ENCODE measurements around the gene RPS6KB2. TPM values are rescaled to one million over a fixed set of nuclear protein-coding genes. Genes with fewer than 3 reads are reported as not detected.

The RPS6KB2 gene
- 71.7 and 98.8 TPM in 2 replicates for total RNA-seq (2014; rRNA removed; shearing (Covaris generic))

DNA sequence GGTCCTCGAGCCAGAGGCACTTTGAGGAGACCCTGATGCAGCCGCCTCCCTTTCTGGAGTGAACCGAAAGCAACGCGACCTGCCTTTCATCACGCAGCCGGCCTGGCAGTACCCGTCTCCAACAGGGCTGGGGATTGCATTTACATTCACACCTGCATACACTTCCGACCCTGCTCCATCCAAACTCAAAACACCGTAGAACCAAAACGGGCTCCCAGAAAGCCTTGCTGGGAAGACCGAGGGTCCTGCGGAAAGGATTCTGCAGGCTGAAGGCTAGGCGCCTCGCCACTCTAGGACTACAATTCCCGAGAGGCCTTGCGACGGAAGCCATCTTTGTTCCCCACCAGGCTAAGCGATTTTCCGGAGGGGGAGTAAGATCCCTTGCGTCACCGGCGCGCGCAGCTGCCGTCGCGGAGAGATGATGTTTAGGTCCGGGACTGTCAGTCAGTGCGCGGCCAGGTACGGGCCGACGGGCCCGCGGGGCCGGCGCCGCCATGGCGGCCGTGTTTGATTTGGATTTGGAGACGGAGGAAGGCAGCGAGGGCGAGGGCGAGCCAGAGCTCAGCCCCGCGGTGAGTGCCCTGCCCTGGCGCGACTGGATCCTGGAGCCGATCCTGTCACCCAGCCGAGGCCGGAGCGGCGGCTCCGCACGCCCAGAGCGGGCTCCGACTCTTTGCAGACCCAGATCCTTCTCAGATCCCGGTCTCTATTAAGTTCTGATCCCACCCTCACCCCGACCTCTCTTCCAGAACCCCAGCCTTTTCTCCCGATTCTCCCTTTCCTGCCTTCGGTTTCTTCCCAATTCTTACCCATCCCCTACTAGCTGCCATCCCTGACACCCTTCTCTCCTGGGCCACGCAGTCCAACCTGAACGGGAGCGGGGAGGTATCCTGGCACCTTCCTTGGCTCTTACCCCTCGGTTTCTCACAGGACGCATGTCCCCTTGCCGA lies at the start of gene RPS6KB2:
RPS6KB2 (plus strand) TSS at position 443 of the 950 bp plus-strand sequence; CDS start at position 495, 52 bp downstream.

DNA sequence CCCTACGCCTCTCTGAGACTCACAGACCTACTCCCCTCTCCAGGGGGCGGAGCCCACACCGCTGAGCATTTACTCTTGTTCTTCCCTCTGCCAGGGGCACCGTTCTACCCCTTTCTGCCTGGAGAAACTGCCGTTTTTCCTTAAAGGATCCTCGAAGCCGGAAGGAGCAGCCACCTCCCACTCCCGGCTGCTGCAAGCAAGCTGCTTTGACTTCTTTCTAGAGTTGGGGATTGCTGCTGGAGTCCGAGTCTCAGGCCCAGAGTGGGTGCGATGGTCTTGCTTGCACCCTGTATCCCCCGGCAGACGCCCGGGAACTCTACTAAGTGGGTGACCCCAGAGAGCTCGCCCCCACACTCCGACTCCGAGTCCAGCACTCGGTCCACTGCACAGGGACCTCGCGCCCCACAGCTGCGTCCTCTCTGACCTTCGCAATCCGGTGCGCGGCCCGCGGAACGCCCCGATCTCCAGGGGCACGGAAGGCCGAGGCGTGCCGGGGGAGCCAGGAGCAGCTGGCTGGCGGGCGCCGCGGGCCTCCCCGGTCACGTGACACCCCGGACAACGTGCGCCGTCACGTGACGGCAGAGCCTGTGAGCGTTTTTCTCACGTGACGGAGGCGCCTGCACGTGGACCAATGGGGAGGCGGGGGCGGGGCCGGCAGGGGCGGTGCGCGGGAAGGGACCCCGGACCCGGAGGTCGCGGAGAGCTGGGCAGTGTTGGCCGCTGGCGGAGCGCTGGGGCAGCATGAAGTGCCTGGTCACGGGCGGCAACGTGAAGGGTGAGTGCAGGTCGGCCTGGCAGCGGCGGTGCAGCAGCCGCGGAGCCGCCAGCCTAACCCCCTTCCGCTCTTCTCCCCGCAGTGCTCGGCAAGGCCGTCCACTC lies 36.8 kb upstream of the RPS6KB2 start, which contains the start of gene RAD9A:
RAD9A (plus strand) TSS at position 683 of the 879 bp plus-strand sequence; CDS start at position 742, 59 bp downstream.

GRCh38 chr11:67401495-67402191 lies 26.7 kb upstream of the RPS6KB2 start, which contains the start of gene PPP1CA:
Gene PPP1CA (minus strand): TSS chr11:67401858. CDS start chr11:67401782, 76 bp downstream.

DNA sequence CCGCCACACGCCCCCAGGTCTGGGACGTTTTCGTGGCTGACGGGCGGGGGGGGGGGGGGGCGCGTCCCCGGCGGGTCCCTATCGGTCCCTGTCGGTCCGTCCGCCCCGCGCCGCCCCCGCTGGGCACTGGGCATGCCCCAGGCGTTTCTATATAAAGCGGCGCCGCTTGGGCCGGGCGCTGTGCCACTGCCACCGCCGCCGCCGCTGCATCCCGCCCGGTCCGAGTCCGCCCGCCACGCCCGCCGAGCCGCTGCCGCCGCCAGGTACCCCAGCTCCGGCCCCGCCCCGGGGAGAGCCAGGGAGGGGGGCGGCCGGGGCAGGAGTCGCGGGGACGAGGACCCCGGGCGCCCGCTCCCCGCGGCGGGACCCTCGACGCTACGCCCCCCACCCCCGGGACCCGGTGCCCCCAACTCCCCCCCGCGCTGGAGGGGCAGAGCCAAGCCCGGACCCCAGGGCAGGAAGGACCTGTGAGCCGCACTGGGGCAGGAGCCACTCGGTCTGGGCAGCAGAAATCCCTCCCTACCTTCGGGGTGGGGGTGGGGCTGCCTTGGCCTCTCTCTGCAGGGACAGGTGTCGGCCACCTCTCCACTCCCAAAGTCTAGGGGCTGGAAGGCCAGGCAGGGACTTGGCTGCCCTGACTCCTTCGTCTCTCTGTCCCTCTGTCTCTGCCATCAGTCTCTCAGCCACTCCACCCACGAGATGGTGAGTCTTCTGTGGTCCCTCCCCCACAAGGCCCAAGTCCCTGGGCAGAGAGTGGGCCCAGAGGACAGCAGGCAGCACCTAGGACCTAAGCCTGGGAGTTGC lies 12.6 kb upstream of the RPS6KB2 start, which contains the start of gene CARNS1:
CARNS1 (plus strand) TSS at position 178 of the 804 bp plus-strand sequence; CDS start at position 700, 522 bp downstream.

GRCh38 chr11:67437082-67437808 lies 9.0 kb downstream of the RPS6KB2 start, which contains the start of gene PTPRCAP:
Gene PTPRCAP (minus strand): TSS chr11:67437682. CDS start chr11:67437619, 63 bp downstream.

GRCh38 chr11:67452141-67452952 lies 24.1 kb downstream of the RPS6KB2 start, which contains the start of gene GPR152:
Gene GPR152 (minus strand): TSS chr11:67452729. CDS start chr11:67452724, 5 bp downstream.

DNA sequence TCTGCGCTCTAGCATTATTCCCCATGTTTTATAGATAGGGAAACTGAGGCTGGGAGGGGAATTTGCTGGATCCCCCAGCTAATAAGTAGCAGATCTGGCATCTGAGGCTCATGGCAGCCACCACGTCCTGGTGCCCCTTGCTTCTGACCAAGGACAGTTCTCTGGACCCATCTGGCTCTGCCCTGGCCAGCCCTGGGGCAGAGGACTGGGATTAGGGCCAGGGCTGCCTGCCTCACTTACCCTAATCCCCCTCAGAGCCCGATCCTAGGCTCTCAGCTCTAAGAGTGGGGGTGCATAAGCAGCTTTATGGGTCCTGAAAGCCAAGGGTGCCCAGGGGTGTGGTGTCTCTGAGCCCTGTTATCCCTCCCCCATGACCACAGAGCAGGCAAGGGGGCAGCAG lies 26.8 kb downstream of the RPS6KB2 start, which contains the start of gene CABP4:
CABP4 (plus strand) TSS at position 301 of the 400 bp plus-strand sequence; CDS start at position 371, 70 bp downstream.

DNA sequence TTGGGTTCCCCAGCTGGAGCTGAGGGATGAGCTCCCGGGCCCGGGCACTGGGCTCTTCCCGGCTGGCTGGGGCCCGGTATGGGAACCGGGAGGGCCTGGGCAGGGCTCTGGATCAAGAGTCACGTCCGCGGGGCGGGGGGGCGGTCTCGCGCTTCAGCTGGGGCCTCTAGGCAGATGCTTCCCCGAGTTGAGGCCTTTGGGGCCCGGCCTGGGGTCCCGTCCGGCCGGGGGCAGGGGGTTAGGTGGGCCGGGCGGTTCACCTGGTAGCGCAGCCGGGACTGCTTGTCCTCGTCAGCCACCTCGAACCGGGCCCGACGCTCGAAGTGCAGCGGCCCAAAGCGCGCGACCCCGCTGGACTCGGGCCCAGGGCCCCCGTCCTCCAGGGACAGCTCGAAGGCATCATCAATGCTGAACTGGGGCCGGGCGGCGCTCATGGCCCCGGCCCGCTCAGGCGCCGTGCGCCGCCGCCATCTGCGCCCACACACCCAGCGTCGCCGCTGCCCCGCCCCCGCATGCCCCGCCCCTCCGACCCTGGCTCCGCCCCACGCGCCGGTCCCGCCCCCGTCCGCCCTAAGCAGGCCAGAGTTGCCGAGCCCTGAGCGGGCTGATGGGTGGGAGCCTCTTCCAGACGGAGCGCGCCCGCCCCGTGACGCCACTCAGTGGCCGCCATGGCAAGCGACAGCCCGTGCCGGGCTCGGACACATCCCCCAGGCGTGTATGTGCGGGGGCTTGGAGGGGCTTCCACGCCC lies 40.6 kb downstream of the RPS6KB2 start, which contains the start of gene TMEM134:
TMEM134 (minus strand) TSS at position 493 of the 749 bp plus-strand sequence; CDS start at position 434, 59 bp downstream.

DNA sequence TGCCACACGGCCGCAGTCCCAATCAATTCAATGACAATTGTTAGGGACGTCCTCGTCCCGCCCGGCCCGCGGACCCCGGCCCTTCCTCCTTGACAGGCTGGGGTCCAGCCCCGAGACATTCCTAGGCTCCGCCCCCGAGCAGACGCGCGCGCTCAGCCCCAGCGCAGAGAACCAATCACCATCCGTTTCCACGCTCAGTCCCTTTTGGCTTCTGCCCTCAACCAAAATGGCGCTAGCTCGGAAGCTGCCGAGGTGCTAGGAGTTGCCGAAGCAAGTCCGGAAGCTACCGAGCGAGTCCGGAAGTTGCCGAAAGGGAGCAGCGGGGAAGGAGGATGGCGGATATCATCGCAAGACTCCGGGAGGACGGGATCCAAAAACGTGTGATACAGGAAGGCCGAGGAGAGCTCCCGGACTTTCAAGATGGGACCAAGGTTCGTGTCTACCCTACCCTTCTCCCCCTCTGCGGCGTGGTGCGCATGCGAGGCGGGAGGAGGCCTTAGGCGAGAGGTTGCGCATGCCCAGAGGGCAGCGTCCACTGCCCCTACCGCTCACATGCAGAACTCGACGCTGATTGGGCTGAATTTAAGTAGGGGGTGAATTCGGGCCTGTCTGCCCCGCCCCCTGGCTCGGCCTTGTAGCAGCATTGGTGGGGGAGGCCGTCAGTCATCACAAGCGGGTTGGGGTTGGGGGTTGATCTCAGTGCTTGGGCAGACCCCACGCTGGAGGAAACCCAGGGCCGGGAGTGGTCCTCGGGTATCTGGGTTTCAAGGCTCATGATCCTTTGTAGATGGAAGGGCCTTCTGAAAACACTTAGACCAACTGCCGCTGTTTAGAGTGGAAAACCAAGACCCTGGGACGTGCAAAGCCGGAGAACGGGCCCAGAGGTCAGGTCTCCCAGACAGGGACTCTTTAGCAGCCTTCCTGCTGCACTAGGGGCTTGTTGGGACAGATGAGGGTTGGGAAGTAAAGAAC lies 54.8 kb downstream of the RPS6KB2 start, which contains the start of gene AIP:
AIP (plus strand) TSS at position 200 of the 972 bp plus-strand sequence; CDS start at position 333, 133 bp downstream.

Small RNA genes within 50 kb of the gene (small RNA-seq; reads per million reads assigned to genes)
- gene RNU6-1238P = not detected

Other genes starting within 250 kb of the RPS6KB2 start
- 49.9 and 70.0 TPM in 2 replicates for gene GRK2, start 162.0 kb upstream of the RPS6KB2 start, total RNA-seq (2014; rRNA removed; shearing (Covaris generic))
- 39.2 and 48.4 TPM in 2 replicates for gene ANKRD13D, start 139.2 kb upstream of the RPS6KB2 start, total RNA-seq (2014; rRNA removed; shearing (Covaris generic))
- gene SSH3, start 125.0 kb upstream of the RPS6KB2 start, total RNA-seq (2014; rRNA removed; shearing (Covaris generic)) = 10.7 and 20.0 TPM in 2 replicates
- 110 and 118 TPM in 2 replicates for gene POLD4, start 74.9 kb upstream of the RPS6KB2 start, total RNA-seq (2014; rRNA removed; shearing (Covaris generic))
- gene CLCF1, start 54.9 kb upstream of the RPS6KB2 start, total RNA-seq (2014; rRNA removed; shearing (Covaris generic)) = 14.1 and 19.9 TPM in 2 replicates
- 14.7 and 15.6 TPM in 2 replicates for gene RAD9A, start 36.5 kb upstream of the RPS6KB2 start, total RNA-seq (2014; rRNA removed; shearing (Covaris generic))
- 177 and 183 TPM in 2 replicates for gene PPP1CA, start 26.6 kb upstream of the RPS6KB2 start, total RNA-seq (2014; rRNA removed; shearing (Covaris generic))
- 0.34 TPM in 2 replicates for gene TBC1D10C, start 24.4 kb upstream of the RPS6KB2 start, total RNA-seq (2014; rRNA removed; shearing (Covaris generic))
- 0.03 and 0.26 TPM in 2 replicates for gene CARNS1, start 12.8 kb upstream of the RPS6KB2 start, total RNA-seq (2014; rRNA removed; shearing (Covaris generic))
- 0.96 and 1.4 TPM in 2 replicates for gene PTPRCAP, start 9.2 kb downstream of the RPS6KB2 start, total RNA-seq (2014; rRNA removed; shearing (Covaris generic))
- gene CORO1B, start 15.0 kb downstream of the RPS6KB2 start, total RNA-seq (2014; rRNA removed; shearing (Covaris generic)) = 110 and 122 TPM in 2 replicates
- gene GPR152, start 24.2 kb downstream of the RPS6KB2 start, total RNA-seq (2014; rRNA removed; shearing (Covaris generic)) = not detected in 2 replicates
- gene CABP4, start 26.9 kb downstream of the RPS6KB2 start, total RNA-seq (2014; rRNA removed; shearing (Covaris generic)) = 0.15 TPM in 1 of 2 replicates, not detected in the other
- gene TMEM134, start 40.8 kb downstream of the RPS6KB2 start, total RNA-seq (2014; rRNA removed; shearing (Covaris generic)) = 38.2 and 55.7 TPM in 2 replicates
- gene AIP, start 54.5 kb downstream of the RPS6KB2 start, total RNA-seq (2014; rRNA removed; shearing (Covaris generic)) = 182 and 192 TPM in 2 replicates
- gene PITPNM1, start 76.9 kb downstream of the RPS6KB2 start, total RNA-seq (2014; rRNA removed; shearing (Covaris generic)) = 42.1 and 54.4 TPM in 2 replicates
- 35.2 and 35.9 TPM in 2 replicates for gene CDK2AP2, start 79.7 kb downstream of the RPS6KB2 start, total RNA-seq (2014; rRNA removed; shearing (Covaris generic))
- not detected in 2 replicates for gene CABP2, start 95.0 kb downstream of the RPS6KB2 start, total RNA-seq (2014; rRNA removed; shearing (Covaris generic))
- 1,098 and 1,233 TPM in 2 replicates for gene GSTP1, start 155.3 kb downstream of the RPS6KB2 start, total RNA-seq (2014; rRNA removed; shearing (Covaris generic))
- 310 and 343 TPM in 2 replicates for gene NDUFV1, start 178.4 kb downstream of the RPS6KB2 start, total RNA-seq (2014; rRNA removed; shearing (Covaris generic))
- 13.8 and 25.0 TPM in 2 replicates for gene NUDT8, start 201.4 kb downstream of the RPS6KB2 start, total RNA-seq (2014; rRNA removed; shearing (Covaris generic))
- not detected in 2 replicates for gene TBX10, start 211.3 kb downstream of the RPS6KB2 start, total RNA-seq (2014; rRNA removed; shearing (Covaris generic))
- 0.13 TPM in 1 of 2 replicates, not detected in the other for gene ACY3, start 222.2 kb downstream of the RPS6KB2 start, total RNA-seq (2014; rRNA removed; shearing (Covaris generic))
- gene ALDH3B2, start 246.1 kb downstream of the RPS6KB2 start, total RNA-seq (2014; rRNA removed; shearing (Covaris generic)) = not detected in 2 replicates